ENCODE results near the gene PSMB11. TPM values are rescaled to one million over a fixed set of nuclear protein-coding genes. Genes with fewer than 3 reads are reported as not detected.
A peak's percentile ranks its signal among the peaks of the same experiment; 100 is the strongest.

Gene PSMB11
- total RNA-seq, 1 donor, result not detected

DNA sequence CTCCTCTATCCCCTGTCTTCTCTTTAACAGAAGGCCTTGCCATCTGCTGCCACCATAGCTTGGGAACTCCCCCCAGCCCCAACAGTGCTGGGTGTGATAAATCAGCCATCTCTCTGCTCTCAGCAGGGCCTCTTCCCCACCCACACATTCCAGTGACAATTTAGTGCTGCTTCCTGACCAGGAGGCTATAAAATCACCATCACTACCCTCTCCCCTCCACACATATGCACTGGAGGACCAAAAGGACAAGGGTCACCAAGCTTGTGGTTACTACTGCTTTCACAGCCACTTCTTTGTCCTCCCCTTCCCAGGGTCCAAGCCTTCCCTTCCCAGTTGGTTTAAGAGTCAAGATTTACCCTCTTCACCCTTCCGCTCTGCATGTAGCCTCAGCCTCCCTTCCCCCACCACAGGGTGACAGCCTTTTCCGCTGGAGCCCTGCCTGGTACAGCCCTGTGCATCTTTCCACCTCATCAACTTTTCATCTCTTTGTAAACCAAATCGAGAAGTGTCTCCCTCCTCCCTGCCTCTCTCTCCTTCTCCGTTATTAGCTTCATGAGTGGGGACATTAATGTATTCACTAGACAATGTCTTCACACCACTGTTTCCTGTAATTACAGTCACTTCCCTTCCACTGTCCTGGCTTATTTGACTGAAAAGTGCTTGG, 16.7 kb upstream of the PSMB11 start:
- TF ChIP-seq, protein P1, sequence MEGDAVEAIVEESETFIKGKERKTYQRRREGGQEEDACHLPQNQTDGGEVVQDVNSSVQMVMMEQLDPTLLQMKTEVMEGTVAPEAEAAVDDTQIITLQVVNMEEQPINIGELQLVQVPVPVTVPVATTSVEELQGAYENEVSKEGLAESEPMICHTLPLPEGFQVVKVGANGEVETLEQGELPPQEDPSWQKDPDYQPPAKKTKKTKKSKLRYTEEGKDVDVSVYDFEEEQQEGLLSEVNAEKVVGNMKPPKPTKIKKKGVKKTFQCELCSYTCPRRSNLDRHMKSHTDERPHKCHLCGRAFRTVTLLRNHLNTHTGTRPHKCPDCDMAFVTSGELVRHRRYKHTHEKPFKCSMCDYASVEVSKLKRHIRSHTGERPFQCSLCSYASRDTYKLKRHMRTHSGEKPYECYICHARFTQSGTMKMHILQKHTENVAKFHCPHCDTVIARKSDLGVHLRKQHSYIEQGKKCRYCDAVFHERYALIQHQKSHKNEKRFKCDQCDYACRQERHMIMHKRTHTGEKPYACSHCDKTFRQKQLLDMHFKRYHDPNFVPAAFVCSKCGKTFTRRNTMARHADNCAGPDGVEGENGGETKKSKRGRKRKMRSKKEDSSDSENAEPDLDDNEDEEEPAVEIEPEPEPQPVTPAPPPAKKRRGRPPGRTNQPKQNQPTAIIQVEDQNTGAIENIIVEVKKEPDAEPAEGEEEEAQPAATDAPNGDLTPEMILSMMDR (IDR thresholded peaks at IDR 0.05; ENCODE audit: extremely low read depth, low read depth, low read length), result no peak
- Histone ChIP-seq H4K20me1 (ENCODE audit: insufficient read depth, low read length) (peaks cover 19% of the 10 kb centered on the region), H3K27ac (ENCODE audit: low read depth, low read length) (no peak overlapping the region), H2AFZ (ENCODE audit: low read length) (no peak overlapping the region), H3K9me3 (ENCODE audit: low read depth, low read length) (no peaks in the 10 kb centered on the region), H3K4me3 (ENCODE audit: insufficient read depth, low read length) (no peak overlapping the region), H3K27me3 (ENCODE audit: insufficient read depth, low read length) (no peaks in the 10 kb centered on the region), H3K4me1 (ENCODE audit: insufficient read depth, low read length) (peaks cover 5% of the 10 kb centered on the region), H3K36me3 (ENCODE audit: insufficient read depth, low read length) (peaks cover 31% of the 10 kb centered on the region), H3K79me2 (ENCODE audit: insufficient read depth, low read length) (peaks cover 11% of the 10 kb centered on the region), H3K4me2 (ENCODE audit: insufficient read depth, low read length) (no peak overlapping the region)
- DNase-seq (ENCODE audit: insufficient read length, low spot score, missing footprints), result no peak

DNA sequence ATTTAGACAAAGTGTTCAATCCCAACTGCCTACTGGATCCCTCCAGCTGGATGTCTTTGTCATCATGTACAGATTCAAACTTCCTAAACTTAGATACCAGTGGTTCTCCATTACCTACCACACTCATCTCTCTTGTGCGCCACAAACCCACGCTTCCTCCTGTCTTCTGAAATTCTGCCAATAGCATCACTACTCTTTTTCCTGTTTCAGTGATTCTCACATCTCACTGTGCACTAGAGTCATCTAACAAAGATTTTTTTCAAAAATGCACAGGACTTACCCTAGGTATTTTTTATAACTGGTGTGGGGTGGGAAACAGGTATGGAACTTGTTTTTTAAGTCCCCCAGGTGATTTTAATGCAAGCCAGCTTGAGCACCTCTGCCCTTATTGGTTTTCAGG, 13.2 kb upstream of the PSMB11 start:
- Histone ChIP-seq H3K4me3 (ENCODE audit: insufficient read depth, low read length) (no peak overlapping the region), H3K9me3 (ENCODE audit: low read depth, low read length) (no peaks in the 10 kb centered on the region), H3K27me3 (ENCODE audit: insufficient read depth, low read length) (no peaks in the 10 kb centered on the region), H3K79me2 (ENCODE audit: insufficient read depth, low read length) (peaks cover 37% of the 10 kb centered on the region), H4K20me1 (ENCODE audit: insufficient read depth, low read length) (peaks cover 22% of the 10 kb centered on the region), H3K4me1 (ENCODE audit: insufficient read depth, low read length) (peaks cover 14% of the 10 kb centered on the region), H3K27ac (ENCODE audit: low read depth, low read length) (peak overlapping the region; percentile 41), H3K4me2 (ENCODE audit: insufficient read depth, low read length) (no peak overlapping the region), H3K36me3 (ENCODE audit: insufficient read depth, low read length) (peaks cover 52% of the 10 kb centered on the region), H2AFZ (ENCODE audit: low read length) (no peak overlapping the region)
- DNase-seq (ENCODE audit: insufficient read length, low spot score, missing footprints), result no peak
- TF ChIP-seq, protein P1 (IDR thresholded peaks at IDR 0.05; ENCODE audit: extremely low read depth, low read depth, low read length), result no peak

DNA sequence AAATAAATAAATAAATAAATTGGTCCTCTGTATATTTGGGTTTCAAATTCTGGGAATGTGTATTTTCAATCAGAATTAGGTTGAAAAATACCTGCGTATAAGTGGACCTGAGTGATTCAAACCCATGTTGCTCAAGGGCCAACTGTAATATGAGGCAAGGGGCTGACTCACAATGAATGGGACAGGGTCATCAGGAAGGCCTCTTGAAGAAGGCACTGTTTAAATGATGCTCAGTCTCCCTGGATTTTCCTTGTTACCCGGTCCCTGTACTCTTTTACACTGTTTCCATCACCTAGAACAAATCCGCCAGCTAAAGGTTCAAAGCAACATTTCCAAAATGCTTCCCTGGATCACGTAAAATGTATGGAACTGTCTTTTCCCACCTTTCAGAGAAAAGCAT, 11.1 kb upstream of the PSMB11 start:
- H2AFZ ChIP-seq (ENCODE audit: low read length), result no peak overlapping the region
- no peak overlapping the region for H3K4me2 ChIP-seq (ENCODE audit: insufficient read depth, low read length)
- H3K4me1 ChIP-seq (ENCODE audit: insufficient read depth, low read length), result peaks cover 26% of the 10 kb centered on the region
- H3K27me3 ChIP-seq (ENCODE audit: insufficient read depth, low read length), result no peaks in the 10 kb centered on the region
- peaks cover 16% of the 10 kb centered on the region for H4K20me1 ChIP-seq (ENCODE audit: insufficient read depth, low read length)
- peak; percentile 52 for DNase-seq (ENCODE audit: insufficient read length, low spot score, missing footprints)
- peaks cover 47% of the 10 kb centered on the region for H3K79me2 ChIP-seq (ENCODE audit: insufficient read depth, low read length)
- H3K4me3 ChIP-seq (ENCODE audit: insufficient read depth, low read length), result no peak overlapping the region
- no peak overlapping the region for H3K27ac ChIP-seq (ENCODE audit: low read depth, low read length)
- TF ChIP-seq, protein P1 (IDR thresholded peaks at IDR 0.05; ENCODE audit: extremely low read depth, low read depth, low read length), result no peak
- peaks cover 41% of the 10 kb centered on the region for H3K36me3 ChIP-seq (ENCODE audit: insufficient read depth, low read length)
- no peaks in the 10 kb centered on the region for H3K9me3 ChIP-seq (ENCODE audit: low read depth, low read length)

DNA sequence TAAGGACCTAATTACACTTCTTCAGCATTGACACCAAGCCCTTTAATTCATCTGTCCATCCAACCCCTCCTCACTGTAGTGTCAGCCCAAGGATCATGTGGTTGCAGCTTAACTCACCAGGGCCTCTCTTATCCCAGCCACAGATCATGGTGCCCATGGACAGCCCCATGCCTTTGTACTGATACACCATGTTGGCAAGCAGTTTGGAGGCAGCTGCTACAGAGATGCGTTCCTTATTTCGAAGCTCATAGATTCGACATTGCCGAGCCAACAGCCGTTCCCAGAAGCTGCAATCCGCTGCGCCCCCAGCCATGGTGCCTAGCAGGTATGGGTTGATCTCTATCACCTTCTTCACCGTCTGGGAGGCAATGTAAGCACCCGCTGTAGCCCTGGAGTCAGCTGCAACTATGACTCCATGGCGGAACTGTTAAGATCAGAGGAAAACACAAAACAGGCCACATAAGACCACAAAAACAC, 8.7 kb upstream of the PSMB11 start:
- Histone ChIP-seq H3K36me3 (ENCODE audit: insufficient read depth, low read length) (peaks cover 30% of the 10 kb centered on the region), H3K4me3 (ENCODE audit: insufficient read depth, low read length) (peak overlapping the region; percentile 94), H4K20me1 (ENCODE audit: insufficient read depth, low read length) (peaks cover 10% of the 10 kb centered on the region), H3K27me3 (ENCODE audit: insufficient read depth, low read length) (no peaks in the 10 kb centered on the region), H3K4me1 (ENCODE audit: insufficient read depth, low read length) (peaks cover 27% of the 10 kb centered on the region), H3K9me3 (ENCODE audit: low read depth, low read length) (no peaks in the 10 kb centered on the region), H2AFZ (ENCODE audit: low read length) (no peak overlapping the region), H3K27ac (ENCODE audit: low read depth, low read length) (no peak overlapping the region), H3K4me2 (ENCODE audit: insufficient read depth, low read length) (peak overlapping the region; percentile 79), H3K79me2 (ENCODE audit: insufficient read depth, low read length) (peaks cover 47% of the 10 kb centered on the region)
- DNase-seq (ENCODE audit: insufficient read length, low spot score, missing footprints), result no peak
- TF ChIP-seq, protein P1 (IDR thresholded peaks at IDR 0.05; ENCODE audit: extremely low read depth, low read depth, low read length), result no peak
